Measurements from ENCODE around the gene TMEM82. TPM values are rescaled to one million over a fixed set of nuclear protein-coding genes. Genes with fewer than 3 reads are reported as not detected.

Gene TMEM82
- total and polyA plus RNA-seq, 2 of the 13 experiments (the other 11 are each of a cell fraction or from before 2014, with no cell fraction given) = 0.24 to 0.97 TPM

DNA sequence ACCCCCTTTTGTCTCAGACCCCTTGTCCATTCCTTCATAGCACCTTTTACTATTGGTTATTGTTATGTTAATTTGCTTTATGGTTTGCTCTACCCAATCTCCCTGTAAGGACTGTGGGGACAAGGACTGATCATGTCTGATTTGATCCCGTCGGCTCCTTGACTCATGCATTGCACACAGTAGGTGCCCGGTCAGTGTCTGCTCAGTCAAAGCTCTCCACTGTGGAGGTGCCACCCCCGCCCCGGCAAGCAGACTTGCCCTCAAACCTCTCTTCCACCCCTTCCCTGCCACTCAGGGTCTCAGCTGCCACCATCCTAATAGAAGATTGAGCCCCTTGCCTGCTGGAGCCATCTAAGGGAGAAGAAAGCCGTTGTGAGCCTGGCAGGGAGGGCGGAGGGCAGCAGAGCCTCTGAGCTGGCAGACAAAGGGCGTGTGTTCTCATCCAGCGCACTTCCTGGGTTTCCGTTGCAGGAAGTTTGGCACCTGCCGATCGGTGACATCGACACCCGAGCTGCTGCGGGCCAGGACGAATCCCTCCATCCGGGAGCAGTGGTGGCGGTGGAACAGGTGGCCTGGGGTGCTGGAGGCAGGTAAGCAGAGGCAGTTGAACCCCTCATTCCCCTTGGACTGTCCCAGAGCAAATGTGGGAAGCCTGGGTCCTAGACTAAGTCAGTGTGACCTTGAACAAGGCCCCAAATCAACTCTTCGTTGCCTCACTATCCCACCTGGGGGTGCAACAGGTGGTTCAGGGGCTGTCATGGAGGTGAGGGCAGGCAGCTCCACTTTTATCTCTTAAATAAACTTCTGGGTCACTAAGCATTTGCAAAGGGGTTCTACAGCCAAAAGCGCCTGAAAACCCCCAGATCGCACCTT is 14.1 kb downstream of the TMEM82 start (continued):
- TF ChIP-seq ELF3 (CRISPR knock-in tag; IDR thresholded peaks at IDR 0.05) (peak; percentile 66), ZNF136 (CRISPR knock-in tag; IDR thresholded peaks at IDR 0.05; ENCODE audit: low read depth) (no peak), HNRNPLL (IDR thresholded peaks at IDR 0.05; ENCODE audit: low read depth, low read length, poor library complexity, severe bottlenecking) (peak; percentile 39), ETV5 (CRISPR knock-in tag; IDR thresholded peaks at IDR 0.05; ENCODE audit: borderline replicate concordance) (peak; percentile 65; the same call in 1 of the 2 replicates), ZKSCAN1 (IDR thresholded peaks at IDR 0.05; ENCODE audit: low read length) (peak; percentile 73; the same call in 1 of the 2 replicates), SALL2 (CRISPR knock-in tag; IDR thresholded peaks at IDR 0.05) (peak; percentile 42; the same call in 1 of the 2 replicates), FOXO1 (CRISPR knock-in tag; IDR thresholded peaks at IDR 0.05) (0 out of 2 replicates have a peak, but pooled peaks have one; percentile 12), SATB2 (CRISPR knock-in tag; IDR thresholded peaks at IDR 0.05) (no peak), ZKSCAN5 (CRISPR knock-in tag; IDR thresholded peaks at IDR 0.05) (no peak), KMT2B (CRISPR knock-in tag; IDR thresholded peaks at IDR 0.05) (no peak), GATAD2A (CRISPR knock-in tag; IDR thresholded peaks at IDR 0.05) (peak; percentile 29; the same call in 1 of the 2 replicates), ONECUT2 (CRISPR knock-in tag; IDR thresholded peaks at IDR 0.05) (no peak), TP53 (CRISPR knock-in tag; conservative IDR thresholded peaks at IDR 0.05) (no peak), GABPB1 (CRISPR knock-in tag; IDR thresholded peaks at IDR 0.05) (peak; percentile 39; the same call in 1 of the 2 replicates), GTF3A (CRISPR knock-in tag; conservative IDR thresholded peaks at IDR 0.05) (no peak), RBFOX2 (IDR thresholded peaks at IDR 0.05; ENCODE audit: low read depth, low read length) (0 out of 2 replicates have a peak, but pooled peaks have one; percentile 20), ZFX (CRISPR knock-in tag; IDR thresholded peaks at IDR 0.05; ENCODE audit: low read depth) (peak; percentile 6; the same call in 1 of the 2 replicates), ZNF878 (CRISPR knock-in tag; IDR thresholded peaks at IDR 0.05) (no peak), POLR2G (IDR thresholded peaks at IDR 0.05; ENCODE audit: low read depth, low read length) (peak; percentile 48; the same call in 1 of the 2 replicates)
- TF ChIP-seq, protein P1, sequence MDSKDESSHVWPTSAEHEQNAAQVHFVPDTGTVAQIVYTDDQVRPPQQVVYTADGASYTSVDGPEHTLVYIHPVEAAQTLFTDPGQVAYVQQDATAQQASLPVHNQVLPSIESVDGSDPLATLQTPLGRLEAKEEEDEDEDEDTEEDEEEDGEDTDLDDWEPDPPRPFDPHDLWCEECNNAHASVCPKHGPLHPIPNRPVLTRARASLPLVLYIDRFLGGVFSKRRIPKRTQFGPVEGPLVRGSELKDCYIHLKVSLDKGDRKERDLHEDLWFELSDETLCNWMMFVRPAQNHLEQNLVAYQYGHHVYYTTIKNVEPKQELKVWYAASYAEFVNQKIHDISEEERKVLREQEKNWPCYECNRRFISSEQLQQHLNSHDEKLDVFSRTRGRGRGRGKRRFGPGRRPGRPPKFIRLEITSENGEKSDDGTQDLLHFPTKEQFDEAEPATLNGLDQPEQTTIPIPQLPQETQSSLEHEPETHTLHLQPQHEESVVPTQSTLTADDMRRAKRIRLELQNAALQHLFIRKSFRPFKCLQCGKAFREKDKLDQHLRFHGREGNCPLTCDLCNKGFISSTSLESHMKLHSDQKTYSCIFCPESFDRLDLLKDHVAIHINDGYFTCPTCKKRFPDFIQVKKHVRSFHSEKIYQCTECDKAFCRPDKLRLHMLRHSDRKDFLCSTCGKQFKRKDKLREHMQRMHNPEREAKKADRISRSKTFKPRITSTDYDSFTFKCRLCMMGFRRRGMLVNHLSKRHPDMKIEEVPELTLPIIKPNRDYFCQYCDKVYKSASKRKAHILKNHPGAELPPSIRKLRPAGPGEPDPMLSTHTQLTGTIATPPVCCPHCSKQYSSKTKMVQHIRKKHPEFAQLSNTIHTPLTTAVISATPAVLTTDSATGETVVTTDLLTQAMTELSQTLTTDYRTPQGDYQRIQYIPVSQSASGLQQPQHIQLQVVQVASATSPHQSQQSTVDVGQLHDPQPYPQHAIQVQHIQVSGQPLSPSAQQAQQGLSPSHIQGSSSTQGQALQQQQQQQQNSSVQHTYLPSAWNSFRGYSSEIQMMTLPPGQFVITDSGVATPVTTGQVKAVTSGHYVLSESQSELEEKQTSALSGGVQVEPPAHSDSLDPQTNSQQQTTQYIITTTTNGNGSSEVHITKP (CRISPR knock-in tag; IDR thresholded peaks at IDR 0.05; ENCODE audit: low read depth) = no peak
- TF ChIP-seq, protein P2, sequence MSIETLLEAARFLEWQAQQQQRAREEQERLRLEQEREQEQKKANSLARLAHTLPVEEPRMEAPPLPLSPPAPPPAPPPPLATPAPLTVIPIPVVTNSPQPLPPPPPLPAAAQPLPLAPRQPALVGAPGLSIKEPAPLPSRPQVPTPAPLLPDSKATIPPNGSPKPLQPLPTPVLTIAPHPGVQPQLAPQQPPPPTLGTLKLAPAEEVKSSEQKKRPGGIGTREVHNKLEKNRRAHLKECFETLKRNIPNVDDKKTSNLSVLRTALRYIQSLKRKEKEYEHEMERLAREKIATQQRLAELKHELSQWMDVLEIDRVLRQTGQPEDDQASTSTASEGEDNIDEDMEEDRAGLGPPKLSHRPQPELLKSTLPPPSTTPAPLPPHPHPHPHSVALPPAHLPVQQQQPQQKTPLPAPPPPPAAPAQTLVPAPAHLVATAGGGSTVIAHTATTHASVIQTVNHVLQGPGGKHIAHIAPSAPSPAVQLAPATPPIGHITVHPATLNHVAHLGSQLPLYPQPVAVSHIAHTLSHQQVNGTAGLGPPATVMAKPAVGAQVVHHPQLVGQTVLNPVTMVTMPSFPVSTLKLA (IDR thresholded peaks at IDR 0.05) = no peak
- TF ChIP-seq, protein P3, sequence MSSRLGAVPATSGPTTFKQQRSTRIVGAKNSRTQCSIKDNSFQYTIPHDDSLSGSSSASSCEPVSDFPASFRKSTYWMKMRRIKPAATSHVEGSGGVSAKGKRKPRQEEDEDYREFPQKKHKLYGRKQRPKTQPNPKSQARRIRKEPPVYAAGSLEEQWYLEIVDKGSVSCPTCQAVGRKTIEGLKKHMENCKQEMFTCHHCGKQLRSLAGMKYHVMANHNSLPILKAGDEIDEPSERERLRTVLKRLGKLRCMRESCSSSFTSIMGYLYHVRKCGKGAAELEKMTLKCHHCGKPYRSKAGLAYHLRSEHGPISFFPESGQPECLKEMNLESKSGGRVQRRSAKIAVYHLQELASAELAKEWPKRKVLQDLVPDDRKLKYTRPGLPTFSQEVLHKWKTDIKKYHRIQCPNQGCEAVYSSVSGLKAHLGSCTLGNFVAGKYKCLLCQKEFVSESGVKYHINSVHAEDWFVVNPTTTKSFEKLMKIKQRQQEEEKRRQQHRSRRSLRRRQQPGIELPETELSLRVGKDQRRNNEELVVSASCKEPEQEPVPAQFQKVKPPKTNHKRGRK (CRISPR knock-in tag; IDR thresholded peaks at IDR 0.05) = no peak
- TF ChIP-seq, protein P4, sequence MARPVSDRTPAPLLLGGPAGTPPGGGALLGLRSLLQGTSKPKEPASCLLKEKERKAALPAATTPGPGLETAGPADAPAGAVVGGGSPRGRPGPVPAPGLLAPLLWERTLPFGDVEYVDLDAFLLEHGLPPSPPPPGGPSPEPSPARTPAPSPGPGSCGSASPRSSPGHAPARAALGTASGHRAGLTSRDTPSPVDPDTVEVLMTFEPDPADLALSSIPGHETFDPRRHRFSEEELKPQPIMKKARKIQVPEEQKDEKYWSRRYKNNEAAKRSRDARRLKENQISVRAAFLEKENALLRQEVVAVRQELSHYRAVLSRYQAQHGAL (CRISPR knock-in tag; IDR thresholded peaks at IDR 0.05; ENCODE audit: not compliant biosample characterization) = no peak
